HEK293 (cell line): ENCODE results near the gene PRKCQ.

ENCODE experiments used
- CTCF ChIA-PET: fragments of 350-600 bp; formaldehyde crosslinking; extraction: SDS; loops from one replicate; lab custom pipeline; 2021; ENCODE audit warnings: antibody characterized with exemption; lab: Yijun Ruan, JAX
- POLR2A ChIA-PET: fragments of 300-600 bp; formaldehyde crosslinking; extraction: SDS; loops from one replicate; lab custom pipeline; 2020; ENCODE audit warnings: antibody characterized with exemption, inconsistent platforms; lab: Yijun Ruan, JAX
- H3K27ac ChIP-seq: fragments of 200-500 bp; sonication (Bioruptor generic); 2 replicates; pipeline ENCODE4 v1.5.1; 2014; ENCODE audit warnings: low read depth, low read length, control low read depth, inconsistent platforms; ENCODE audit errors: extremely low read depth
- H3K36me3 ChIP-seq, 2 experiments: fragments of 200-500 bp in 1 of 2; sonication (Bioruptor generic) in 1 of 2; 1 replicate in 1 of 2; 2 replicates in 1 of 2; pipeline ENCODE4 v1.5.1; 2014 to 2017; ENCODE audit warnings: inconsistent platforms in 2 of 2, low read length in 2 of 2; ENCODE audit not compliant: control insufficient read depth in 2 of 2, insufficient read depth in 1 of 2
- H3K4me1 ChIP-seq: fragments of 200-500 bp; sonication (Bioruptor generic); 2 replicates; pipeline ENCODE4 v1.5.1; 2014; ENCODE audit warnings: mild to moderate bottlenecking, low read length, inconsistent platforms; ENCODE audit not compliant: control insufficient read depth, insufficient read depth
- H3K4me3 ChIP-seq: 2 replicates; pipeline ENCODE4 v1.5.1; 2011; ENCODE audit warnings: low read depth, mild to moderate bottlenecking, control low read depth, low read length, moderate library complexity
- H3K9me3 ChIP-seq: fragments of 200-500 bp; sonication (Bioruptor generic); 2 replicates; pipeline ENCODE4 v1.5.1; 2014; ENCODE audit warnings: low read depth, low read length, inconsistent platforms; ENCODE audit not compliant: control insufficient read depth, insufficient read depth
- BCL11A ChIP-seq: fragments of 450-650 bp; formaldehyde crosslinking; IDR thresholded peaks from 2 replicates; pipeline ENCODE4 v1.5.1; 2016; ENCODE audit warnings: low read depth, missing biosample characterization, missing genetic modification characterization
- SETDB1 ChIP-seq: IDR thresholded peaks from one replicate; pipeline ENCODE4 v1.6.1; 2017; ENCODE audit warnings: mild to moderate bottlenecking, low read length, moderate library complexity, mixed read lengths; ENCODE audit not compliant: insufficient read length
- TRIM28 ChIP-seq: IDR thresholded peaks from 2 replicates; pipeline ENCODE4 v1.6.1; 2011; ENCODE audit warnings: low read length, control low read depth, borderline replicate concordance
- TSHZ1 ChIP-seq: fragments of 450-650 bp; formaldehyde crosslinking; IDR thresholded peaks from 2 replicates; pipeline ENCODE4 v1.5.1; 2016; ENCODE audit warnings: missing biosample characterization, missing genetic modification characterization, borderline replicate concordance
- WT1 ChIP-seq: fragments of 450-650 bp; formaldehyde crosslinking; IDR thresholded peaks from 2 replicates; pipeline ENCODE4 v1.5.1; 2016; ENCODE audit warnings: missing biosample characterization, missing genetic modification characterization
- YY1 ChIP-seq: fragments of 450-650 bp; formaldehyde crosslinking; IDR thresholded peaks from 2 replicates; pipeline ENCODE4 v1.5.1; 2018; ENCODE audit warnings: missing biosample characterization, missing genetic modification characterization
- ZFP3 ChIP-seq: fragments of 450-650 bp; formaldehyde crosslinking; IDR thresholded peaks from 2 replicates; pipeline ENCODE4 v1.5.1; 2016; ENCODE audit warnings: low read depth, missing biosample characterization, missing genetic modification characterization
- ZFP37 ChIP-seq: fragments of 450-650 bp; formaldehyde crosslinking; IDR thresholded peaks from 2 replicates; pipeline ENCODE4 v1.5.1; 2016; ENCODE audit warnings: missing biosample characterization, missing genetic modification characterization
- ZNF114 ChIP-seq: fragments of 450-650 bp; formaldehyde crosslinking; IDR thresholded peaks from 2 replicates; pipeline ENCODE4 v1.5.0; 2017; ENCODE audit warnings: missing biosample characterization, missing genetic modification characterization
- ZNF148 ChIP-seq: fragments of 450-650 bp; formaldehyde crosslinking; IDR thresholded peaks from 2 replicates; pipeline ENCODE4 v1.5.0; 2017; ENCODE audit warnings: missing biosample characterization, missing genetic modification characterization, borderline replicate concordance
- ZNF157 ChIP-seq: fragments of 450-650 bp; formaldehyde crosslinking; IDR thresholded peaks from 2 replicates; pipeline ENCODE4 v1.5.1; 2016; ENCODE audit warnings: missing biosample characterization, missing genetic modification characterization
- ZNF169 ChIP-seq: fragments of 450-650 bp; formaldehyde crosslinking; IDR thresholded peaks from 2 replicates; pipeline ENCODE4 v1.5.1; 2016; ENCODE audit warnings: missing biosample characterization, missing genetic modification characterization
- ZNF19 ChIP-seq: fragments of 450-650 bp; formaldehyde crosslinking; IDR thresholded peaks from 2 replicates; pipeline ENCODE4; 2016; ENCODE audit warnings: missing biosample characterization, missing genetic modification characterization, low read depth
- ZNF211 ChIP-seq: fragments of 450-650 bp; formaldehyde crosslinking; IDR thresholded peaks from 2 replicates; pipeline ENCODE4 v1.5.1; 2016; ENCODE audit warnings: low read depth, missing biosample characterization, missing genetic modification characterization
- ZNF26 ChIP-seq: fragments of 450-650 bp; formaldehyde crosslinking; IDR thresholded peaks from 2 replicates; pipeline ENCODE4 v1.5.1; 2016; ENCODE audit warnings: missing biosample characterization, missing genetic modification characterization
- ZNF391 ChIP-seq: fragments of 450-650 bp; formaldehyde crosslinking; IDR thresholded peaks from 2 replicates; pipeline ENCODE4 v1.5.1; 2016; ENCODE audit warnings: low read depth, missing biosample characterization, missing genetic modification characterization, borderline replicate concordance
- ZNF404 ChIP-seq: fragments of 450-650 bp; formaldehyde crosslinking; IDR thresholded peaks from 2 replicates; pipeline ENCODE4 v1.5.1; 2017; ENCODE audit warnings: missing biosample characterization, missing genetic modification characterization
- ZNF473 ChIP-seq: fragments of 450-650 bp; formaldehyde crosslinking; IDR thresholded peaks from 2 replicates; pipeline ENCODE4 v1.5.1; 2017; ENCODE audit warnings: missing biosample characterization, missing genetic modification characterization
- ZNF571 ChIP-seq: fragments of 450-650 bp; formaldehyde crosslinking; IDR thresholded peaks from 2 replicates; pipeline ENCODE4 v1.5.0; 2017; ENCODE audit warnings: missing biosample characterization, missing genetic modification characterization
- ZNF585B ChIP-seq: fragments of 450-650 bp; formaldehyde crosslinking; IDR thresholded peaks from 2 replicates; pipeline ENCODE4 v1.5.1; 2016; ENCODE audit warnings: missing biosample characterization, missing genetic modification characterization
- ZNF658 ChIP-seq: fragments of 450-650 bp; formaldehyde crosslinking; IDR thresholded peaks from 2 replicates; pipeline ENCODE4; 2016; ENCODE audit warnings: missing biosample characterization, missing genetic modification characterization
- ZNF660 ChIP-seq: fragments of 450-650 bp; IDR thresholded peaks from 2 replicates; pipeline ENCODE4 v1.5.1; 2018; ENCODE audit warnings: missing biosample characterization, mild to moderate bottlenecking, missing genetic modification characterization
- ZNF747 ChIP-seq: fragments of 450-650 bp; formaldehyde crosslinking; IDR thresholded peaks from 2 replicates; pipeline ENCODE4 v1.5.1; 2016; ENCODE audit warnings: missing biosample characterization, missing genetic modification characterization
- ZNF76 ChIP-seq: fragments of 450-650 bp; formaldehyde crosslinking; IDR thresholded peaks from 2 replicates; pipeline ENCODE4; 2016; ENCODE audit warnings: low read depth, missing biosample characterization, missing genetic modification characterization, borderline replicate concordance
- ZNF776 ChIP-seq: fragments of 450-650 bp; formaldehyde crosslinking; IDR thresholded peaks from 2 replicates; pipeline ENCODE4 v1.5.0; 2017; ENCODE audit warnings: missing biosample characterization, missing genetic modification characterization, borderline replicate concordance
- ZNF785 ChIP-seq: fragments of 450-650 bp; formaldehyde crosslinking; IDR thresholded peaks from 2 replicates; pipeline ENCODE4 v1.5.1; 2016; ENCODE audit warnings: missing biosample characterization, missing genetic modification characterization
- ZNF792 ChIP-seq: fragments of 450-650 bp; formaldehyde crosslinking; IDR thresholded peaks from 2 replicates; pipeline ENCODE4 v1.5.1; 2016; ENCODE audit warnings: missing biosample characterization, missing genetic modification characterization

PRKCQ gene

GRCh38 chr10:6516929-6517284, 63.2 kb downstream of the PRKCQ start:
- POLR2A ChIA-PET, result no interaction called here
- CTCF ChIA-PET, result interaction anchor here (0.7 kb wide), 1 partner anchor 12 kb away, joined by 3 read pairs; no protein-coding TSS in a partner anchor
- no peak for TF ChIP-seq ZNF148 (tag by site-specific recombination)
- TF ChIP-seq ZFP3 (tag by site-specific recombination), result no peak
- no peak for TF ChIP-seq WT1 (tag by site-specific recombination)
- TF ChIP-seq SETDB1, result no peak
- no peak for TF ChIP-seq TRIM28
- TF ChIP-seq ZNF404 (tag by site-specific recombination), result no peak
- TF ChIP-seq ZNF26, result no peak
- no peak for TF ChIP-seq ZNF785 (tag by site-specific recombination)
- no peak for TF ChIP-seq ZNF391
- no peak for TF ChIP-seq ZNF747 (tag by site-specific recombination)
- no peak for TF ChIP-seq ZNF585B
- TF ChIP-seq ZNF169 (tag by site-specific recombination), result no peak
- TF ChIP-seq ZNF660 (tag by site-specific recombination), result no peak
- no peak for TF ChIP-seq ZNF19
- TF ChIP-seq, all 188 proteins: peak for 0
- H3K27ac ChIP-seq, result no peak overlapping the region
- no peaks in the 10 kb centered on the region for H3K36me3 ChIP-seq
- no peak overlapping the region for H3K4me3 ChIP-seq
- no peaks in the 10 kb centered on the region for H3K9me3 ChIP-seq
- H3K4me1 ChIP-seq, result no peaks in the 10 kb centered on the region

GRCh38 chr10:6516281-6516928, 63.7 kb downstream of the PRKCQ start:
- Histone ChIP-seq H3K4me1 (no peaks in the 10 kb centered on the region), H3K9me3 (no peaks in the 10 kb centered on the region), H3K36me3 (no peaks in the 10 kb centered on the region), H3K27ac (no peak overlapping the region), H3K4me3 (no peak overlapping the region)
- ChIA-PET POLR2A (no interaction called here), CTCF (interaction anchor here (0.7 kb wide), 1 partner anchor 12 kb away, joined by 3 read pairs; no protein-coding TSS in a partner anchor)
- TF ChIP-seq ZNF76 (tag by site-specific recombination) (no peak), BCL11A (tag by site-specific recombination) (no peak), TRIM28 (no peak), ZFP37 (no peak), TSHZ1 (tag by site-specific recombination) (no peak), ZNF157 (tag by site-specific recombination) (no peak), ZNF114 (tag by site-specific recombination) (no peak), ZNF792 (tag by site-specific recombination) (no peak), ZNF776 (tag by site-specific recombination) (no peak), ZNF658 (tag by site-specific recombination) (no peak), ZNF571 (tag by site-specific recombination) (no peak), YY1 (no peak), ZNF473 (tag by site-specific recombination) (no peak), ZNF211 (tag by site-specific recombination) (no peak)
